GM21528 (cell line): ENCODE measurements around the gene MRTFA.
"Not testable (repeated sequence)": the region's sequence is repeated elsewhere in the genome, so short reads cannot be mapped to it uniquely, and the experiment has no call there.

ENCODE experiments used
- ATAC-seq: cut with Tn5 transposase; IDR thresholded peaks from one replicate; pipeline ENCODE4 v1.9.1; 2021; ENCODE audit warnings: mild to moderate bottlenecking, moderate library complexity; ENCODE audit not compliant: unreplicated experiment, low FRiP score

MRTFA gene

DNA sequence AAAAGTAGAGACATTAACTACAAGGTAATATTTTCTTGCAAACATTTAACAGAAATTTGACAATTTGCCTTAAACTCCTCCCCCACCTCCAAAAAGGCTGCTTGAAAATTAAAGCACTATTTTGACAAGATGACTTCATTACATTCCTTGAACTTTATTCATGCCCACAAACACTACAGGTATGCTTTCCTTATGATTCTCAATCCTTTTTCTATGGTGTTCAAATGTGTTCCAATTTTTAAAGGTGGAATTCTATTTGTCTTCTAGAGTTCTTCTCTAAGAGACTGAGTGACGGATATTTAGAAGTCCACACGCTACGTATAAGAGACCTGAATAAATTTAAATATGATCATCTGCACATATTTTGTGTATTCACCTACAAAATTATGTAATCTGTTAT lies 69.4 kb downstream of the MRTFA start:
- ATAC-seq = no peak

GRCh38 chr22:40560994-40561515 lies 75.5 kb downstream of the MRTFA start:
- ATAC-seq = no peak

- no peak for ATAC-seq
Measured at GRCh38 chr22:40560551-40560950, 76.0 kb downstream of the MRTFA start.

DNA sequence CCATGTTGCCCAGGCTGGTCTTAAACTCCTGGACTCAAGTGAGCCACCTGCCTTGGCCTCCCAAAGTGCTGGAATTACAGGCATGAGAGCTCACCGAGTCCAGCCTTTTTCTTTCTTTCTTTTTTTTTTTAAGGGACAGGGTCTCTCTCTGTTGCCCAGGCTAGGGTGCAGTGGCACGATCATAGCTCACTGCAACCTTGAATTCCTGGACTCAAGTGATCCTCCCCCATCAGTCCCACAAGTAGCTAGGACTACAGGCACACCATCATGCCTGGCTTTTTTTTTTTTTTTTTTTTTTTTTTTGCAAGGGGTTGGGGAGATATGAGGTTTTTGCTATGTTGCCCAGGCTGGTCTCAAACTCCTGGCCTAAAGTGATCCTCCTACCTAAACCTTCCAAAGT lies 78.5 kb downstream of the MRTFA start:
- ATAC-seq = no peak

GRCh38 chr22:40556641-40557040 lies 79.9 kb downstream of the MRTFA start:
- ATAC-seq = no peak

DNA sequence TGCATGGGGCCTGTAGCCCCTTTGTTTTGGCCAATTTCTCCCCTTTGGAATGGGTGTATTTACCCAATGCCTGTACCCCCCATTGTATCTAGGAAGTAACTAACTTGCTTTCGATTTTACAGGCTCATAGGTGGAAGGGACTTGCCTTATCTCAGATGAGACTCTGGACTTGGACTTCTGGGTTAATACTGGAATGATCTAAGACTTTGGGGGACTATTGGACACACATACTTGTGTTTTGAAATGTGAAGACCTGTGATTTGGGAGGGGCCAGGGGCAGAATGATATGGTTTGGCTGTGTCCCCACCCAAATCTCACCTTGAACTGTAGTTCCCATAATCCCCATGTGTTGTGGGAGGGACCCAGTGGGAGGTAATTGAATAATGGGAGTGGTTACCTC lies 82.5 kb downstream of the MRTFA start:
- not testable (repeated sequence) for ATAC-seq

DNA sequence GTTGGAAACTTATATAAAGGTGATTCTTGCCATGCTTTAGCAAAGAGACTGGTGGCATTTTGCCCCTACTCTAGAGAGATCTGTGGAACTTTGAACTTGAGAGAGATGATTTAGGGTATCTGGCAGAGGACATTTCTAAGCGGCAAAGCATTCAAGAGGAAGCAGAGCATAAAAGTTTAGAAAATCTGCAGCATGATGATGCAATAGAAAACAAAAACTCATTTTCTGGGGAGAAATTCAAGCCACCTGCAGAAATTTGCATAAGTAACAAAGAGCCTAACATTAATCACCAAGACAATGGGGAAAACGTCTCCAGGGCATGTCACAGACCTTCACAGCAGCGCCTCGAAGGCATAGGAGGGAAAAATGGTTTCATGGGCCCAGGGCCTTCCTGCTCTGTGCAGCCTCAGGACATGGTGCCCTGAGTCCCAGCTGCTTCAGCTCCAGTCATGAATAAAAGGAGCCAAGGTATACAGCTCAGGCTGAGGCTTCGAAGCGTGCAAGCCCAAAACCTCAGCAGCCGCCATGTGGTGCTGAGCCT lies 83.4 kb downstream of the MRTFA start:
- ATAC-seq = no peak

- ATAC-seq = no peak
Measured at GRCh38 chr22:40552070-40552469, 84.4 kb downstream of the MRTFA start.

- no peak for ATAC-seq
Measured at GRCh38 chr22:40547729-40548143, 88.8 kb downstream of the MRTFA start.

DNA sequence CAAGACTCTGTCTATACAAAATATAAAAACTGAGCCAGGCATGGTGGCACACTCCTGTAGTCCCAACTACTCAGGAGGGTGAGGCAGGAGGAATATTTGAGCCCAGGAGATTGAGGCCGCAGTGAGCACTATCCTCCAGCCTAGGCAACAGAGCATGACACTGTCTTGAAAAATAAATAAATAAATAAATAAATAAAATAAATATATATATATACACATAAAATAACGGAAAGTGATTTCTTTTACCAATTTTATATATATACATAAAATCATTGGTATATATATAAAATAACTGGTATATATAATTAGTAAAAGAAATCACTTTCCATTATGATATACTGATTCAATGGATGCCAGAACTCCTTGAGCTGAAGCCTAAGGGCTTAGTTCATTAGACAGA lies 91.8 kb downstream of the MRTFA start:
- ATAC-seq = no peak

- ATAC-seq = no peak
Measured at GRCh38 chr22:40542821-40543540, 93.5 kb downstream of the MRTFA start.

DNA sequence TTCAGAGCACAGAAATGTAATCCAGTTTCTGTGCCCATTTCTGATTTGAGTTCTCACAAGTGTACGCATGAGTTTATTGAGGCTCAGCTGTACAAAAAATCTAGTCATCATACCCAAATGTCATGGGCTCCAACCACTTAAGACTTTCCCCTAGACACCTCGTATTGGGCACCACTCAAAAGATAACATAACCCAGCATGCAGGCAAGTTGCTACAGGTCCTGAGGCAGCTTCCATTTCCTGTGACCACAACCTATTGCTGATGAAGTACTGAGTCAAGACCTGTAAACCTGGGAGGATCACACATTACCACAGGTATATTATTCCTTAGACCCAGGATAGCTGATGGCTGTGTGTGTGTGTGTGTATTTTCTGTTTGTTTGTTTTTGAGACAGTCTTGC lies 95.2 kb downstream of the MRTFA start:
- ATAC-seq = no peak

DNA sequence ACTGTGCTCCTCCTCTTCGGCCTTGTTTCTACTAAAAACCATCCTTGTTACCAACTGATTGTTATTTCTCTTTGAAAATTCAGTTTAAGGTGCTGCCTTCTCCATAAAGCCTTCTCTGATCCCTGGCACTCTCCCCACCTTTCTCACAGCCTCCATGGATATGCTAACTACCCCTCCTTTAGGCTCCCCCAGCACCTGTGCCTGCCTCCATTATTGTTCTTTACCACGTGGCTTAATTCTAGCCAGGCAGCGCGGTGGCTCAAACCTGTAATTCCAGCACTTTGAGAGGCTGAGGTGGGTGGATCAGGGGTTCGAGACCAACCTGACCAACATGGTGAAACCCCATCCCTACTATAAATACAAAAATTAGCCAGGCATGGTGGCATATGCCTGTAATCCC lies 96.3 kb downstream of the MRTFA start:
- no peak for ATAC-seq

DNA sequence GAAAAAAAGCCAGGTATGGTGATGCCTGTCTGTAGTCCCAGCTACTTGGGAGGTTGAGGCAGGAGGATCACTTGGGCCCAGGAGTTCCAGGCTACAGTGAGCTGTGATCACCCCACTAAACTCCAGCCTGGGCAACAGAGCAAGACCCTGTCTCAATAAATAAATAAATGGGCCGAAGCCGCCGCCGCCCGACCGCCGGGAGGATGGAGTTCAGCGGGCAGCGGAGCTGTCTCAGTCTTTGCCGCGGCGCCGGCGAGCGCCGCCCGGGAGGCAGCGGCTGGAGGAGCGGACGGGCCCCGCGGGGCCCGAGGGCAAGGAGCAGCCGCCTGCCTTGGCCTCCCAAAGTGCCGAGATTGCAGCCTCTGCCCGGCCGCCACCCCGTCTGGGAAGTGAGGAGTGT lies 100.4 kb downstream of the MRTFA start:
- ATAC-seq = not testable (repeated sequence)

- no peak for ATAC-seq
Measured at GRCh38 chr22:40535642-40536041, 100.9 kb downstream of the MRTFA start.

DNA sequence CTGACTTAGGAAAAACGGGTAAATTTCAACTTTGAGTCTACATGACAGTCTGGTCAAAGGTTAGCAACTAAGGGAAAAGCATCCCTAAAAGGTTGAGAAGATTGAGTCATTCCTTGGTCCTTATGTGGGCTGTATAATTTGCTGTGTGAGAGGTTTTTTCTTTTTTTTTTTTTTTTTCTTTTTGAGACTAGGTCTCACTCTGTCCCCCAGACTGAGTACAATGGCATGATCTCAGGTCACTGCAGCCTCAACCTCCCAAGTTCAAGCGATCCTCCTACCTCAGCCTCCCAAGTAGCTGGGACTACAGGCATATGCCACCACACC lies 101.4 kb downstream of the MRTFA start:
- ATAC-seq = no peak

DNA sequence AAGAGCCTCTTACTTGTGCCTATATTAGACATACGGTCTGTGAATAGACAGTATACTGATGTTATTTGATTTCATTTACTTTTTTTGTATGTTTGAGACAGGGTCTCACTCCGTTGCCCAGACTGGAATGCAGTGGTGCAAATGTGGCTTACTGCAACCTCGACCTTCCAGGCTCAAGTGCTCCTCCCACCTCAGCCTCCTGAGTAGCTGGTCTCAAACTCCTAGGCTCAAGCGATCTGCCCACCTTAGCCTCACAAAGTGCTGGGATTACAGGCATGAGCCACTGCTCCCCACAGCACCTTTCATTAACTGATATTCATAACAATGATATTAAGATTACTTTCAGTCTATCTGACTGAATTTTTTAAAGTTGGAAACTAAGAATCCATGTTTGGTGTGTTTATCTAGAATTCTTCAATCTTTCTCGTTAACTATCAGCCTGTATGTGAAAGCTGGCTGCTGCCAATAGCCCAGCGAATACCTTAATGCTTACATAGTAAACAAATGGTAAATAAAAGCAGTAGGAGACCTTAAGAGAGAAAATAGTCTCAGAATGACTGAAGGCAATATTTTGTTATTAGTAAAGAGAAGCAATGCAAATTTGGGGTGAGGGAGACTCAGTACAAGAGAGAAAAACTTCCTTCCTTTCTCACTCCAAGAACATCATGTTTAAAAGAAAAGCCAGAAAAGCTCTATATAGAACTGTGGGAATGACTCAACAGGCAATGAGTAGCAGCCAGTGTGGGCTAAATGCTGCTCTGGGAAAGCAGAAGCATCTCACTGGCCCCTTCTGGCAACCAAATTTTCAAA lies 101.9 kb downstream of the MRTFA start:
- ATAC-seq = no peak

GRCh38 chr22:40533712-40534378 lies 102.7 kb downstream of the MRTFA start:
- peak; percentile 54 for ATAC-seq

DNA sequence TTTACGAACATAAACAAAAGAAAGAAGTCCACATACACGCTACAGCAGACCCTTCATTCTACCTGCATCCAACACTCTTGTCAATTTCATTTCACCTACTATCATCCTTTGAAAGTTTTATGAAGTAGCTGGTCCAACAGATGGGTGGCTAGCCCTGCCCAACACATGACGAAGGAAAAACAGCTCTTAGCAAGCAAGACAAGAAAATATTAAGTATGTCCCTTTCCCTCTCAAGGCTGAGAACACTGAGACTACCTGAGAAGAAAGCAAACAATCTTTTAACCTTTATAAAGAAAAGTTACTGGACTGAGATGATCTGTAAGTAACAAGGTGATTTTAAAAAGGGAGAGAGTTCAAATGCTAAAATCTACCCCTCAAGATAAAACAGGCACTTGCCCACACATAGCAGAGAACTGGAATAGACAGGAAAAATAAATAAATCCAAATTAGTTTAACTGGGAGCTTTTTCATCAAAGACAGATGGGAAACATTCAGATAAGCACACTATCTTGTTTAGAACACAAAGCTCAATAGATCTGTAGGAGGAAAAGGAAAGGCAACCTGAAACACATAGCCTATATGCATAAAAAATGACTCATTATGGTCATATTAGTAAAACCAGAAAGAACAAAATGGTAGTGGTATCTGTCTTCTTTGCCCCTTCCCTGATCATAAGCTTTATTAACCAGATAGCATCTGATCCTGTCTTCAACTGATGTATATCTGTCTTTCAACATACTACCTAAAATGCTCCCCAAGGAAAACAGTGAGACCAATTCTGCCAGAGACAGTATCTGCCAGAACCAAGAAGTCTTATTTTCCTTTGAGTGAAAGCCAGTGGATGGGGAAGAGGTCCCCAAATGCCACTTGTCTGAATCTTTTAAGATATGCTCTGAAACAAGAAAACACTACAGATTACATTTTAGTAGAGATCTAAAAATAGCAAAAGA lies 104.3 kb downstream of the MRTFA start:
- ATAC-seq = no peak

GRCh38 chr22:40530391-40530790 lies 106.1 kb downstream of the MRTFA start:
- not testable (repeated sequence) for ATAC-seq
